DMS 273 (cell line): Measurements from ENCODE around the gene CDH13.

ENCODE experiments used
- DNase-seq: peaks from one replicate; lab custom pipeline; 2025; ENCODE audit not compliant: unreplicated experiment; lab: John Stamatoyannopoulos, UW

CDH13 gene

DNA sequence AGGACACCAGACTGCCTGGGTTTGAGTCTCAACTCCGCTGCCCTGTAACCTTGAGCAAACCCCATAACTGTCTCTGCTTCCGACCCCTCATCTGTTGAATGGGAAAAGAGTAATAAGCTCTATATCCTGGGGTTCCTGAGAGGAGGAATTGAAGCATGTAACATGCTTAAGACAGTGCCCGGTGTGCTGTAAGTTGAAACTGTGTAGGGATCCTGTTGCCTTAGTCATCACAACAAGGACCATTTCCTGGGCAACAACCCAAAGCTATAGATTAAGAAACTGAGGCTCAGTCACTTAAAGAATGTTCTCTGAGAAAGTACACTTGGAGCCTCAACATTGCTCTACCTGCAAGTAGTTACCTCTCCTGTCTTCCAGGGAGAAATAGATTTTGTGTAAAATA, 23.0 kb downstream of the CDH13 start:
- no peak for DNase-seq

DNA sequence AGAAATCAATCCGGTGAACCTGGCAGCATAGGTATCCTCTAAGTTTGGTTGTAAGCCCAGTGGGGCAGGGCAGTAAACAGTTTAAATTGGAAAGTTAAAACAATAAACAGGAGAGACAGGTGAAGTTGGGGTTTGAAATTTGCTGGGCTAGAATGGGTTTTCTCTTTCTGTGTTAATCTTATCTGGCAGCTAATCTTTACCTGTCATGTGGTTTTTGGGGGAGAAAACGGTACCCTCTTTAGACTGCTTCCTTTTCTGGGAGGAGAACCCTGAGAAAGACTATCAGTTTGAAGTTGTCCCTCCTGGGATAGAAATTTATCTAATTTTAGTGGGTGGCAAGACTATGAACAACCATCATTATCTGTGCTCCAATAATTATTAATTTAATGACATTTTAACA, 24.0 kb downstream of the CDH13 start:
- DNase-seq: no peak

DNA sequence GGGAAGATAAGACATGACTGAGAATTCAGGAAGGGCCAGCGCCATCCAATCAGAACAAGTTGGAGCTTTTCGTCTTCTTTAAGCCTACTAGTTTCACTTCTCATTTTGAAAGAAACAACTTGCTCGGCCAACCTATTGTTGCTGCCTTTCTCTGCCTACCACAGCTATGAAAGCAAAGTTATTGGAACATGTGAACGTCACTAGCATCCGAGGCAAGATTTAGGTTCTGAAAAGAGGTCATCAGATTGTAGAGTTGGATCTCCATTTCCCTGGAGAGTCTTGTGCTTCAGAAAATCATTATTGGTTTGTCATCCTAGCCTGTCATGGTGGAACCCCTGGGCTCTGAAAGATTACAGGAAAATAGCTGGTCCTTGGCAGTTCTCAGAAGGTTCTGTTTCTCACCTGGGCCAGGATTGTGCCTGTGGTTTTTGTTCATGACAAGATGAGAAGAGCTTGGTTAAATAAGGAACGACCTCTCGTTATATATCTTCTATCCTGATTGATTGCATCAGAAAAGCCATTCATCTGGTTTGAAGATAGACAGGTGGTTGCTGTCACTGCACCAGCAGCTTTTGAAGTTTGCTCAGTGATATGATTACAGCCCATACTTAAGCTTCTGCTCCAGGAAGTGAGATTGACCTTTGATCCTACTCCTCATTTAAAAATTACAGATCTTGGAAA, 25.3 kb downstream of the CDH13 start:
- DNase-seq: no peak

DNA sequence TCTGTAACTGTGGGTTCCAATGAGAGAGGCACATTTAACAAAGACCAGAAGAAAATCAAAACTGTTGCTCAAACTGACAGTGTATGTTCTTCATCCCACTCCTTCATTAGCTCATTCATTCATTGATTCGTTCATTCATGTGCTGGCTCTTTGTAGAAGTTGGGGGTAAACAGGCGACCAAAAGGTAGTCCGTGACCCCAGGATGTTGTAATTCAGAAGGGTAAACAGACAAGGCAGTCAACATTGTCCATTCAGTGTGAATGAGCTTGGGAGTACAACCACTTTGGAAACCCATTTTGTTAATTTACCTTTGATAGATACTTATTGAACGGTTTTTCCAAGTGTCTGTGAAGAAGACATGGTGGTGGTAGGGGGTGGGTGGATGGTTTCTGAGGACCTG, 26.1 kb downstream of the CDH13 start:
- DNase-seq: no peak

DNA sequence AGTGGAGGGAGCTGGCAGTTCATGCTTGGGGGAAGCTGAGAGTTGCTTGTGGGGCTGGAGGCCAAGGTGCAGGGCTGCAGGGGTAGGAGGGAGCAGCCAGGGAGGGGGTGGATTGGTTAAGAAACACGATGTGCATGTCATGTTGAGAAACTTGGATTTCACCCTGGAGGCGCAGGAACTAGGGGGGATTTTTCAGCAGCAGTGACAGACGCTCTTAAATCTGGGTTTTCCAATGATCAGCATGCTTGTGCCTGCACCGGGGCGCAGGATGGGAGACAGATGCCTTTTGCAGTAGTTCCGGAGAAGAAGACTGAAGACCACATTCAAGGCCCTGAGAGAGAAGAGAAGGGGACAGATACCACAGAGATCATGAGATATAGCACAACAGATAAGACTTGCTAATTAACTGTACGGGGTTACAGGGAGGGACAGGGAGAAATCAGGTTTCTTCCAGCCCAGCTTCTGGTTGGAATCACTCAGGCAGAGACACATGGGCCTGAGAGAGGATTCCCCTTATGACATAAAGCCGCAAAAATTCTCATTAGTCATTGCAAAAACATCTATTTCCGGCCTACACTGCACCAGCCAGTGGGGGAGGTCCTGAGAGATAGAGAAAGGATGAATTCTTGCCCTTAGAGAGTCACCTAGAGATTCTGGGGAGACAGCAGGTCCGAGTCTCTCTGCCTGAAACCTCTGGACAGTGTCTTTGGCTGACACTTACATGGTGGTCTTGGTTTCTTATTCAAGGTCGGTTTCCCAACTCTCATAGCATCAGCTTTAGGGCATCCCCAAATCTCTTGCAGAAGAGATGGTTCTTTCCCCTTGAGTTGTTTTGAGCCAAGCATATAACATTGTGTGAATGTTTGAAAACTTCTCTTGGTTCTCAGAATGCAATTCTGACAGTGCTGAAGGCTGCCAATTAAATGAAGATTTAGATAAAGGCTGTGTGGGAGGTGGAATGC, 27.1 kb downstream of the CDH13 start:
- DNase-seq: no peak

DNA sequence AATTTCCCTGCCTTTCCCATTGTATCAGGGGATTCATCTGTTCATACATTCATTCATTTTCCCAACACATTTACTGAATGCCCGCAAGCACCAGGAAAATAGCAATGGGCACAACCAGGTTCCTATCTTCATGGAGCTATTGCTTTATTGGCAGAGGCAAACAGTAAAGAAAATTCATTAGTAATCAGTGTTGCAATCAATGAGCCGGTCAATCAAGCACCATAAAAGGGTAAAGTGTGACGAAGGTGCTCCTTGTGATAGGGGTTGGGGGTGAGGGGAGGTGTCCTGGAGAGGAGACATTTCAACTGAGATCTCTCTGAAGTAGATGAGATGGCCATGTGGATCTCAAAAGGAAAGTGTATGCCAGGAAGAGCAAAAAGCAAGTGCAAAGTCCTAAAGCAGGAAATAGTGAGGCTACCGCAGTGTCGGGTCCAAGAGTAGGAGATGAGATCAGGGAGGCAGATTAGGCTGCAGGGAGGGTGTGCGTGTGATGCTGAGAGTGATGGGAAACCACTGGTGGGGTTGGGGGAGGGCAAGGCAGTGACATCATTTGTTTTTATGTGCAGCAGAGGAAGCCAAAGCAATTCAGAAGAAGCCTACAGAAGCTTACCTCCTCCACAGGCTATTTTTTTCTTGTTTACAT, 28.4 kb downstream of the CDH13 start:
- no peak for DNase-seq

DNA sequence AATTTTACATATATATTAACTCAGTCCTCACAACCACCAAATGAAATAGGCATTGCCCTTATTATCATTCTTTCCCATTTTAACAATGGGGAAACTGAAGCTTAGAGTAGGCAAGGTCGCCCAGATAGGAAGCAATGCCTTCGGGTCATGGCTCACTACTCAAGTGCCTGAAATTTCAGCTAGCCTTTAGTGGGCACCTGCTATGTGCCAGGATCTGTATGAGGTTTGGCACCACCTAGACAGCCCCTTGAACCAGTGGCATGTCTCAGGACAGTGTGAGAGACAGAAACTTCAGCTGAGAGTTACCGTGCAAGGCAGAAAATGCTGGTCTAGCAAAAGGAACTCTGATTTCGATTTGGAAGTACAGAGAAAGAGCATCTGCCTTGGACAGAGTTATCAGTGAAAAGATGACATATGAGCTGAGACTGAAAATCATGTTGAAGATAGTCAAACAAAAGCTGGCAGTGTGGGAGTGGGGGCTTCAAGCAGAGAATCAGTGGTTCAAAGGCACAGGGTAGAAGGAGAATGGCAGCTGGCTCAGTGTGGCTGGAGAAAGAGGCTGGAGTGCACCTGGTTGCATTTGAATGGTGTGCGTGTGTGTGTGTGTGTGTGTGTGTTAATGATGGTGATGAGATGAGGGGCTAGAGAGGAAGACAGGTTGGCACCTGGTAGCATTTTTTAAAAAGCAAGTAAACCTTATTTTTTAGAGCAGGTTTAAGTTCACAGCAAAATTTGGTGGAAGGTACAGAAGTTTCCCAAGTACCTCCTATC, 29.1 kb downstream of the CDH13 start:
- DNase-seq: no peak

DNA sequence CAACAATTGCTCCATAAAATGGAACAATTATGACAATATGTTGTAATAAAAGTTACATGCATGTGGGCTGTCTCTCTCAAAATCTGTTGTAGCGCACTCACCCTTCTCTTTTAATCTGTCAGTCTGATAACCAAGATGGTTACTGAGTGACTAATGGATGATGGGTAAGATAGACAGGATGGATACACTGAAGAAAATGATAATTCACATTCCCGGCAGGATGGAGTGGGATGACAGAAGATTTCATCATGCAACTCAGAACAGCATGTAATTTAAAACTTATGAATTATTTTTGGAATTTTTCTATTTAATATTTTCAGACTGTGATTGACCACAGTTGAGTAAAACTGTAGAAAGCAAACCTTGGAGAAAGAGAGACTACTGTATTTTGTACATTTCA, 30.5 kb downstream of the CDH13 start:
- no peak for DNase-seq

DNA sequence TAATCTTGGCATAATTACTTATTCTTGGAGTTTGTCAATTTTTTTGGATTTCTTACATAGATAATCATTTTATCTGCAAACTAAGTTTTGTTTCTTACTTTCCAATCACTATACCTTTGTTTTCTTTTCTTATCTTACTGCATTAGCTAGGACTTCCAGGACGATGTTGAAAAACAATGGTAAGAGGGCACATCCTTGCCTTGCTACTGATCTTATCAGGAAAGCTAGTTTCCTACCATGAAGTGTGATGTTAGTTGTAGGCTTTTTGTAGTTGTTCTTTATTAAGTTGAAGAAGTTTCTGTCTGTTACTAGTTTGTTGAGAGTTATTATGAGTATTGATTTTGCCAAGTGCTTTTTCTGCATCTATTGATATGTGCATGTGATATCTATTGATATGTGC, 31.0 kb downstream of the CDH13 start:
- no peak for DNase-seq

DNA sequence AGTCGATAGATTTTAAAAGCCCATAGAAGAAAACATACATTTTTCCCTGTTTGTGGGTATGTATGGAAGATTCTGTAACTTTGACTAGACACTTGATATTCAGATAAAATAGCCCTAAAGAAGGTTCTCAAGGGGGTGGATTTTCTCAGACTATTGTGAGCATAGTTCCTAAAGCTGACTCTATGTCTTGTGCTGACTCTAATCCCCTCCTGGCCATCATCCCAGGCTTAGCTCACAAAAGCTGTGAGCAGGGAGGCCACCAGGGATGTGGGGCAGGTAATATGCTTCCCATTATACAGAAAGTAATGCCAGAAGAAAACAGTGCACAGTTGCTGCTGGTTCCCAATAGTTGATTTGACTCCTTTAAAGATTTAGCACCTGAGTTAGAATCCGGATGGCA, 32.0 kb downstream of the CDH13 start:
- no peak for DNase-seq

DNA sequence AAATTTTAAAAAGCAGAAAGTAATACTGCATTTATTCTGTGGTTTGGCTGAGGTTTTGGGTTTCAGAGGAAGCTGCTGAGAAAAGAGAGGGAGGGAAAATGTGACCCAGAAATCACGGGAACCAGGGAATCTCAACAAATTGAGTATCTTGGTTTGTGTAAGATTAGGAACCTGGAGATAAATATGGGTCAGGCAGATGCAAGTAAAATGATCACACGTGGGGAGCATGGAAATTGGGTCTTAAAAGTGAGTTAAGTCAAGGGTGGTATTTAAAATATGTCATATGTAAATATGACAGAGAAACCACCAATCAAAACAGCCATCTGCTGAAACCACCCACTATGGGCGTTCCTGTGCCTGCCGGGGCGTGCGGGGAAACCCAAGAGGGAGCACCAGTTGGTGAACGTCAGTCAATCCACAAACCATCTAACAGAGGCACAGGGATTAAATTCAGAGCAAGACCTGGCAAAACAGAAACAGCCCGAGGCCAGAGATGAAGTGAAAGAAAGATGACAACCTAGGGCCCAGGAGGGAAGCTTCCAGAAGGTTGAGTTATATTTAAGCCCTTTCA, 33.4 kb downstream of the CDH13 start:
- DNase-seq: no peak

DNA sequence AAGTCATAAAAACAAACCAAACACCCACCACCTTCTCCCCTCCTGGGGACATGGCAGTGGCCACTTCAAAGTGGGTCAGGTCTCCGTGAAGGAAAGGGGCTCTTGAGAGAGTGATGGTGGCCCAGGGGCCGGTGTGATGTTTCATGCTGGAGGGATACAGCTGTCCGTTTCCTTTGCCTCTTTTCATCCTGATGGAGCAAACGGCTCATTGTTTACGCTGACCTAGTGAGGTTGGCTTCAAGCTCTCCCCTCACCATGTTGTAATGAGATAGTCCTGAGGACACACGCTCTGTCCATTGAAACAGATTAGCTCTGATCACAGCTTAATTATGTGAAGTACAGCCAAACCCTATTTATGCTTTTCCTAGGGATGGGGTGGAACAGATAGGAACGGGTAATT, 34.2 kb downstream of the CDH13 start:
- no peak for DNase-seq

DNA sequence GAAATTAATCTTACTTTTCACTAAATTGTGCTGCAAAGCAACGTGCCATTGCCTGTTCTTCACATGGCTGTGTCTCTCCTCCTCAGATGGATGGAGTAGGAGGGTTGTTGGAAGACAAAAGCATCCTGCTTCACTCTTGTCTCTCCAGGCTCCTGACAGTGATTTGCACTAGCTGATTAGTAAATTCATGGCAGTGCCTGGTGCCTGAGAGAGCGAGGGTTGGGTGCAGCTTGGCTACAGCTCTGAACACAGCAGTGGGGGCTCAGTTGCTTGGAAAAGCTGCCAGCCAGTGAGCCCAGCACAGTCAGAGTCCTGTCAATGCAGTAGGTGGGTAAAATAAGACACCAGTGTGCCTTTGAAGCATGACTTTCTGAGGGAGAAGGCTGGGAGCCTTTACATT, 37.4 kb downstream of the CDH13 start:
- DNase-seq: no peak

DNA sequence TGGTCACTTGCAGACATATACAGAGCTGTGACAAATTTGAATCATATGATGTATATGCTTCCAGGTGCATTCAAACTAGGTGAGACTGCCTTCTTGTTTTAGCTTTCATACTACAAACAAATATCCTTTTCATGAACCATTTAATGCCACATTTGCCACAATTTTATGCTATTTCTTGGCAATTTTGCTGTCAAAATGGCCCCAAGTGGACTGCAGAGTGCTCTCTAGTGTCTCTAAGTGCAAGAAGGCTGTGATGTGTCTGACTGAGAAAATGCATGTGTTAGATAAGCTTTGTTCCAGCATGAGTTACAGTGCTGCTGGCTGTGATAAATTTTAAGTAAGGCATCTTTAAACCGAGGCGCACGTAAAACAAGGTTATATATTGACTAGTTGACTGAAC, 38.3 kb downstream of the CDH13 start:
- DNase-seq: no peak

DNA sequence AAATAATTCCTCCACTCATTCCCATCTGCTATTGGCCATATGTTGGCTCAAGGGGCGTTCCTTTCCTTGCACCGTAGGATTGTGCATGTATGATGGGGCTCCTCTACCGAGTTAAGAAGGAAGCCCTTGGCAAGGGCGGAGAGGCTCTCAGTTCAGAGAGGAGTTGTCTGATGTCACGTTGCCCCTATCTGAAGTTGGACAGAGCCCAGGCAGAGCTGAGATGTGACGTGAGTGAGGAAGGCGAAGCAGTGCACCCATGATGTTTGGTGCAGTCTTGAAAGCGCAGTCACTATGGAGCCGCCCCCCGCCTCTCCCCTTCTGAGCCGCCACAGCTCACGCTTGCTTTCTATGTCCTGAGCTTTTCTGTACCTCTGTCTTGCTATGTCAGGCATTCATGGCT, 40.7 kb downstream of the CDH13 start:
- no peak for DNase-seq

DNA sequence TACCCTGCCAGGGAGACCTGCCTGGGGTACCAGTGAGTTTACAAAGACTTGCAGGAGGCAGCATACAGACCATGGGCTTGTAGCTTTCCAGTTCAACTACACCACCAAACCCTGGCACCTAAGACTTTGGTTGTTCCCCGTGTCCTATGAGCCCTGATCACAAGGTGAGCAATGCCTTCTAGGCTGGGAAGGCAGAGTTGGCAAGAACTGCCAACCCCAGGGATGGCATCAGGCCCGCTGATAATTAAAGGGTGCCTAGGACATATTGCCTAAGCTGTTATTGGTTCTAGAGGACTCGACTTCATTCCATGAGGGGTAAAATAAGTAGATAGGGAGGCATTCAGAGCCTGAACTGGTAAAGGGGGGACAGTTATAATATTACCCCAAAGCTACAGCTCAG, 41.3 kb downstream of the CDH13 start:
- no peak for DNase-seq

DNA sequence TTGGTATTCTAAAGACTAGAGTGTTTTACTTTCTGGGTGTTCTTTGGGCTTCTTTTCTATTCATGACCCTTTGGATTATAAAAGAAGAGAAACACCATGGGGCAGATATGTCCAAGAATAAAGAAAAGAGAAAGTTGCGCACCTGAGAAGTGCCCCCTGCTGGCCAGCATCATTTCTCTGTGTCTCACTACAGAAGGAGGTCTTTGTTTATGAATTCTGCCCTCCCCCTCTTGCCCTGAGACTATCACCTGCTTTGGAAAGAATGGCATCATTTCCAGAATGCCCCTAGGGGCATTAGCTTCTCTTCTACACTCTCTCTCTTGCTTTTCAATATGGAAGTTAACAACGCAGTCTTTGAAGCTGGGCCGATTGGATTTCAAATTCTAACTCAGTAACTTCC, 45.0 kb downstream of the CDH13 start:
- no peak for DNase-seq

DNA sequence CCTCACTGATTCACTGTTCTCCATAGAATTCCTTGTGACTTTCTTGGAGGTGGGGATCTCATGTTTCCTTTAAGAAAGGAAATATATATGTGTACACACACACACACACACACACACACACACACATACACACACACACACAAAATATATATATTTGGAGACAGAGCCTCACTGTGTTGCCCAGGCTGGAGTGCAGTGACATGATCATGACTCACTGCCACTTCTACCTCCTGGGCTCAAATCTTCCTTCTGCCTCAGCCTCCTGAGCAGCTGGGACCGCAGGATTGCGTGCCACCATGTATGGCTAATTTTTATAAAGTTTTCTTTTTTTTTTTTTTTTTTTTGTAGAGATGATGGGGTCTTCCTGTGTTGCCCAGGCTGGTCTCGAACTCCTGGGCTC, 45.9 kb downstream of the CDH13 start:
- no peak for DNase-seq

DNA sequence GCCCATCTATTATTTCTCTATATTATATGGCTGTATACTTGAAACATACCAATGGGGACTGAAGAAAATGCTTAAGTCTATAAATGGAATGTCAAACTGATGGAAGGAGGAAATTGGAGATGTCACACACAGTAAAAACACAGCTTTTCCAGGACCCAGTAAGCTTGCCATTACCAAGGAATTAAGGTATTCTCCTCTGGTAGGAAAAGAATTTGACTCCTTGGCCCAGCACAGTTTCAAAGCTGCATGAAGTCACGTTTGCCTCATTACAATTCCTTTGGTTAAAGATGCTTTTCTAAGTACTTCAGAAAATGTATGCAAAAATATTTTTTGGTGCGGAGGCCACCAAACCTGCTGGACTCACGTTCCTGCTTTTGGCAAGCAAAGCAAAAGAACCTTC, 48.5 kb downstream of the CDH13 start:
- no peak for DNase-seq

DNA sequence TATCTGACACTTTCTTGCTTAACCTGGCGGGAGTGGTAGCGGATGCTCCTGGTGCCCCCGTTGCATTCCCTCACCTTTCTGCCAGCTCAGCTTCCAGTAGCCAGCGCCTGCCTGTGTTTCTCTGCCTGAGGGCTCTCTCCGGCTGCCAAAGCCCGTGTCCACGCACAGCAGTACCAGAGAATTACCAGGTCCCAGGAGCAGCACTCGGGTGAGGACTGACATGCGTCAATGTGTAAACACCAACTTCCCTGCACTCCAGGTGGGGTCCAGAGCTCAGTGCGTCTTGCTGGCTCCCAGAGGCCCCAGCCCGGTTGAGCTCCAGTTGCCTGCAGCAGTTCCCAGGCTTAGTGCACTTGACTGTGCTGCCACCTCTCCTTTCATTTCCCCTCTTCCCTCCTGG, 54.8 kb downstream of the CDH13 start:
- no peak for DNase-seq

DNA sequence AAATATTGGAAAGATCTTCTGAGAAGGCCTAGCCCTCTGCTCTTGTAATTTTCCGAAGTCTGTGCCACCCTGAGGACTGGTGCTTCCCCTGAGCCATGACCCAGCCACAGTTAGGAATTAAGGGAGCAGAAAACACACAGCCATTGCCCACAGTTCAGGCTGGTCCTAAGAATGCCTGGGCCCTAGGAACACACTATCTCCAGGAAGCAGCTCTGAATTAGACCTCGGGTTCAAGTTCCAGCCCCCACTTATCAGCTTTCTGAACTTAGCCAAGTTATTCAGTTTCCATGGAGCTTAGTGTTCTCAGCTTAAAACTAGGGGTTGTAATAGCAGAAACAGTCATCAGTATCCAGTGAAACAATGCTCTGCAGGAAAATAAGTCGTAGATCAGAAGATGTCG, 56.0 kb downstream of the CDH13 start:
- no peak for DNase-seq
